ENCODE data around the gene P2RY6.

Gene P2RY6

DNA sequence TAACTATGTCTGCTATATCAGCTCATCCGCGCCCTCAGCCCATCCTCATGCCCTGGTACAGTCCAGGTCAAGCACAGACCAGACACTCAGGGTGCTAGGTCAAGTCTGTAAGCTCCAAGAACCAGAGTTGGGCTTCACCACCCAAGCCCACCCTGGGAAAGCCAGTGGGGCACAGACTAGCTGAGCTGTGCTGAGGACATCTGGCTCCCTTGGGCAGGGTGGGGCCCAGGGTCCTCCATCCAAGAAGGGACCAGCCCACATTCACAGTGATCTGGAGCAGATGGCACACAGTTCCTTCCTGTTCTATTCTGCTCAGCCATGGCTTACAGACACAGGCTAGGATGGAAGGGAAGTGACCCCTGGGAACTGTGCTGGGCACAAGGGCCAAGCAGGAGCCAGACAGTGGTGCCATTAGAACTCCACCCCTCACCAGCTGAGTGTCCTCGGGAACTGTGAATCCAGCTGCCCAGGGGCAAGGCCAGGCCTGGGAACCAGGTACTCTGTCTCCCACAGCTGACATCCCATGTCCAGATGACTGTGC is 9.1 kb downstream of the P2RY6 start:
- DNase-seq (ENCODE audit: low spot score) = no peak

DNA sequence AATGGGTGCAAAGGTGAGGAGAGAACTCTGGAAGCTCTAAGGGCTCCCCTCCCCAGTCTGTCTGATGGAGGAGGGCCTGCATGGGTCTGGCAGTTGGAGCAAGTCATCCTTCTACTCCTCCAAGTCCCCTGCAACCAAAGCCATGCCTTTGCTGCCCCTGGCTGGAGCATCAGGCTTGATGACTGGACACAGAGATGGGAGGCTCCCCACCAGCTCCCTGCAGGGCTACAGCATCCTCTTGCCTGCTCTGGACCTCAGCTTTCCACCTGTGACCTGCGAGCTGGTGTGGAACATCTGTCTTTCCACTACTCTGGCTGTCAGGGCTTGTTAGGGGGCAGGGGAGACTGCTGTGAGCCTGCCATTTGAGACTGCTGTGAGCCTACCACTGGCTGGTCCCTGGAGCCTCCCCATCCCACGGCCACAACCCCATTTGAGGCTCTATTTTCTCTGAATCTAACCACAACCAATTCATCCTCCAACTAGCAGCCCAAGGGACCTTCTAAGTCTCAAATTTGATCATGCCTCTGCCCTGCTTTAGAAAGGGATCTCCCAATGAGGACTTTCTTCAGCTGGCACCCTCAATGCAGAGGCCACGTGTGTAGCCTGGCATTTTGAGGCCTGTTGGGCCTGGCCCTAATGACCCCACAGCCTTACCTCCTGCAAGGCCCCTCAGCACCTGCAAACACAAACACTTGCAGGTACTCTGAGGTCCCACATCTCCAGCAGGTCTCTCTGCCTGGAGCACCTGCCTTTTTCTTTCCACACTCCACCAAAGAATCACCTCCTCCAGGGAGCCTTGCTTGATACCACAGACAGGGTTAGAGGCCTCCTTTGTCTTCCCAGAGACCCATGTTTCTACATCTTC is 9.9 kb downstream of the P2RY6 start:
- no peak for DNase-seq (ENCODE audit: low spot score)

DNA sequence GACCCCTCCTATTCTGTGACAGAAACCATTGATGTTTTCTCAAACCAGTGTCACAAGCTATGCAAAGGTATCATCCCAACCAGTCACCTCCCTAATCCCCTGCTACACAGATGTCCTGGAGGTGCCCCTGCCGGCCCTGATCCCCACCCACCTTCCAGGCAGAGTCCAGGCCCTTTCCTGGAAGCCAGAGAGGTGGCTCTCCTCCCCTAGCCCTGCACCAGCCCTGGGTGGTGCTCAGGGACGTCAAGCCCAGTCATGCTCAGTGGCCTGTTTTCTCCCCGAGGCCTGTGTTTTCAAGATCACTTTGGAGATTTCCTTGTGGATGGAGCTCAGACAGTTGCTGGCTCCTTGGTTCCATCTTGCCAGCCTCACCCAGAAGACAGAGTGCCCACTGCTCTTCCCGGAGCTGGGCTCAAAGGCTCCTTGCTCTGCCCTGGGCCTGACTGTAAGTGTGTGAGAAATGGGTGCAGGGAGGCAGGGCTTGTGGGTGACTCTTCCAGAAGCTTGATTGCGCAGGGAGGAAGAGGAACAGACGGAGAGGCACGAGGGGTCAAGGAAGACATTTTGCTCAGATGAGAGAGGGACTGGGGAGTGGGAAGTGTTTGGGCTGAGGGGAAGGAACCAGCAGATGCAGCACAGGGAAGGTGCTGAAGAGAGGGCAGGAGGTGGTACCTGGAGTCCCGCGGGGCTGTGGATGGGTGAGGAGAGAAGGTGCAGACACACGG is 11.3 kb downstream of the P2RY6 start:
- no peak for DNase-seq (ENCODE audit: low spot score)

DNA sequence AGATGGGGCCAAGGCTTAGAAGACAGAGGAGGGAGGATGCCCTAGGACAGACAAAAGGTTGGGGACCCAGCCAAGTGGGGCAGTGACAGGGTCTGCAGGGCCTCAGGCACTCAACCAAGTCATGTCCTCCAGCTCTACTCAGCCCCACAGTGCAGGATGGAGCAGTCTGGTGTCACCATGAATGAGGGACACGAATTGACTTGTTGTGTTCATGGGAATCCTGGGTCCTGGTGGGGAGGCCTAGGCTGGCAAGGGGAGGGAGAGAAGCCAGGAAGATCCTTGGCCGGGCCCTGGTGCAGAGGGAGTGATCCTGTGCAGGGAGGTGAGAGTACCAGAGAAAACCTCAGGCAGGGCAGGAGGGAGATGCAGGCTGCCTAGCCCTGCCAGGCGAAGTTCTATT is 12.0 kb downstream of the P2RY6 start:
- DNase-seq (ENCODE audit: low spot score) = no peak

DNA sequence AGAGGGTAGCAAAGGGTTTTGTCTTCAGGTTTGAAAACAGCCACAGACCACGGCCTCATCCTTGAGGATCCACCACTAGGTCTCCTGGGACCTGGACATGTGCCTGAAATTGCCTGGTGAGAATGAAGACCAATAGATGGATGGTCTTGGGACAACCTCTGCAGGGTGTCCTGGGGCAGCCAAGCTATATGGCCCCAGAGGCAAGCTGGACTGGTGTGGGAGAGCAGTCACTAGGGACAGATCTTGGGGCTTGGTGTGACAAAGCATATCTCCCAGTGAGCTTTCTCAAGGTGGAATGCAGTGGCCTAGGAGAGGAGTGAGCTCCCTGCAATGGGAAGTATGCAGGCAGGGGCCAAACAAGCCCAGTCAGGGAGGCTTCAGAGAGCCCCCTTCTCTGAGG is 13.6 kb downstream of the P2RY6 start:
- no peak for DNase-seq (ENCODE audit: low spot score)

DNA sequence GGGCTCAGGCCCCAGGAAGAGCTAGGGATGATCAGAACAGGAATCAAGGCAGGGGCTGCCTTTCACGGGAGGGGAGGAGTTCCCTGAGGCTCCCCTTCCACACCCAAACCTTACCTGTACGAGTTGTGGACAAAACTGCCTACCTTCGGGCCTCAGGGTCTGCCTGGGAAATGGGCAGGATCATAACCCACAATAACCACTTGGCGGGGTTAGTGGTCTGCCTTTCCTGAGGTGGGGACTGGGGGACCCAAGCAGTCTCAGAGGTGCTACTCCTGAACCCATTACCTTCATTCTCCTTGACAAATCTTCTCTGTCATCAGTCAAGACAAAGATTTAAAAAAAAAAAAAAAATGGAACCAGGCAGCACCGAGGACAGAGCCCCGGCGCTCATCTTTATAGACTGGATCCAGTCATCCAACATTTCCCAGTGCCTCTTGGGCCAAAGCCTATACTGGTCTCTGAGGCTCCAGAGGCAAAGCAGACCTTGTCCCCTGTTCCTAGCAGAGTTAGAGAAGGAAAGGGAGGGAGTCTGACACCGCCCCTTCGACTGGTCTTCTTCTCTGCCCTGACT is 14.2 kb downstream of the P2RY6 start:
- DNase-seq (ENCODE audit: low spot score) = no peak

DNA sequence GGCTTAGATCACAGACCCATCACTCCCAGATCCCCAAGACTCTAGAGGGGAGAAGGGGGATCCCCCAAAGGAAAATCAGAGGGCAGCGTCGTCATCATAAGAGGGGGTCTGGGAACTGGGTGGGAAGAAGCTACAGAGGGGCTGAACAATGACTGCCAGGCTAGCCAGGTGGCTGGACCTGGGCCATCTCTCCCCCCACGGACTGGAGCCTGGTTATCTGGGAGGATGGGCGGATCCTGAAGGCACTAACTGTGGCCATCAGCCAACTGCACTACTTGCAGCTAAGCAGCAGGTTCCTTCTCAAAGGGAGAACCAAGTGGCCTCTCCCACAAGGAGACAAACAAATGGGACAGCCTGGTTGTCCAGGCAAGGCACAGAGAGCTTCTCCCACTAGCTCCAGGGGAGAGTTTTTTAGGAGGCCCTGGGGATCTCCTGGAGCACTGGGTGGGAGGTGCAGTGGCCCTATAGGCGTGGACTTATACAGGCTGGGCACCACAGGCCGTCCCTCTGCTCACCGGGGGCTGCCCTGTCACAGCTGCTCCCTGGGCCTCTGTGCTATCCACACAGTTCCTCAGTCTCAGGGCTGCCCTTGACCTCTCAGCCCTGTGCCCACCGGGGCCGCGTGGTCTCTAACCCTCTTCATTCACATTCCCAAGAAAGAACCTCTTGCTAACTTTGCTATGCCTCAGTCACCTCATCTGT is 15.4 kb downstream of the P2RY6 start:
- no peak for DNase-seq (ENCODE audit: low spot score)

DNA sequence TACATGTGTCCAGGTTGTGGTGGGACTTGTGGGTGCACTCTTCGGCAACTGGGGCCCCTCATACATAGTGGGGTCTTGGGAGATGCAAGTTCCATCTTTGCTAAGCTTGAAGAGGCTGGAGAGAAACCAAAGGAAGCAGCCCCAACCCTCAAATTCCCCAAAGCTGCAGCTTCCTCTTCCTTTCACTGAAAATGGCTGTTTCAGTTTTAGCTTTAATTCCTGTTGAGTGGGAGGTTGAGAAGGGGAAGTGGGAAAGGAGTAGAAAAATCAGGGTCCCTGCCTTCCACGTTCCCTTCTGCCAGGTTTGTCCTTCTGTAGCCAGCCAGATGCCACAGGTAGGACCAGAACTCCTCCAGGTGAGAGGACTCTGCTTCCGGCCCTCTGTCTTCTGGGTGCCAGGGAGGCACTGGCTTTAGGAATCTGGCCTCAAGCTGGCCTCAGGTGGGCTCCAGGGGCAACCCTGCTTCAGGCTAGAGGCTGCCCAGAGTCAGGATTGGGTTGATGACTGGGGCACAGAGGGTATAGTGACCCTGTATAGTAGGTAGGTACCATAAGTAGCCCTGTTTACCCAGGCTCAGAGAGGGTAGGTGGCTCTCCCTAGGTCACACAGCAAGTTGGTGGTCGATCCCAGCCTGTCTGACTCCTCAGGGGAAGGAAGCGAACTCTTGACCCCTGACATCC is 16.2 kb downstream of the P2RY6 start:
- no peak for DNase-seq (ENCODE audit: low spot score)

DNA sequence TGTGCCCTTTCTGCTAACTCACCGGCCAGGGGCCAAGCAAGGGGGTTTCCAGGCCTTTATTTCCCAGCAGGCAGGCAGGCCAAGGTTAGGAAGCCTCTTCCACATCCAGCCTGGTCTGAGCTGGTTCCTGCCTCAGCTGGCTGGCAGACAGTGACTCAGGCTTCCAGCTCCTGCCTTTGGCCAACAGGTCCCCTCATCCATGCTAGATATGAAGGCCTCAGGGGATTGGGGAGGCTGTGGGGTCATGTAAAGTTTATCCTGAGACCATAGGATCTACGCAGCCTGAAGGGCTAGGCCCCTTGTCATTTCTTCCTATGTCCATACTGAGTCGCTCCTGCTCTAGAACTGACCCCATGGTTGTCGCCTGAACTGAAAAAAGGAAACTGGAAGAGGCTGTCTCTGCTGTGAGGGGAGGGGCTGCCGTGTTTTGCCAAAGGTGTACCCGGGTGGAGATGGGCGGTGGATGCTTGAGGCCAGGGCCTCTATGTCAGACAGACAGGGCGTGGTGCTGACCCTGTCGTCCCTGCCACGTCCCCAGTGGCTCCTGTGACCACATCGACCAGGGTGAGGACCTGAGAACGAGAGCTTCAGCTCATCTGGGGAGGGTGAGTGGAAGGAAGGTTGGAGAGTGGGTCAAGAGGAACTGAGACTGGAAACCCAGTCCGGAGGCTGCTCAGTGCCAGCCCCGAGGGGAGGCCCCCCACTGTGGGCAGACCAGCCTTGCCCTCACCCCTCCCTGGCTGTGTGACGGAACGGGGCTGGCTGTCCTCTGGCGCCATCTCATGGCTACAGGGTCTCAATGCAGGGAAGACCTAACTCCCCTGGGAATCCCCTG is 17.0 kb downstream of the P2RY6 start:
- peak; percentile 92 for DNase-seq (ENCODE audit: low spot score)

DNA sequence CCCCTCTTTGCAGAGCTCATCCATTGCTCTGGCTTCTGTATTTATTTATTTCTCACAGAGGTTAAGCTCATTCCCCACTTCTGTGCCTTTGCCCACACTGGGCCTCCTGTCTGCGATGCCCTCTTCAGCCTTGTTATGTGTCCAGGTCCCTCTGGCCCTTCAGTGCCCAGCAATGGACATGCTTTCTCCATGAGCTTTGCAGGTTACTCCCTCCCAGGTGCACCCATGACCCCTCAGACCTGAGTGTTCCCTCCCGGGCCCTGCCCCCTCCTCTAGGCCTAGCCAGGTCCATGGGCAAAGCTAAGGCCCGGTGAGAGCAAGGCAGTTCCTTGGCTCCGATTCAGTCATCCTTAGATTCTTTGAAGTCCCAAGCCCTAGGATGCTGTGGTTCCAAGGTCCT is 18.4 kb downstream of the P2RY6 start:
- DNase-seq (ENCODE audit: low spot score) = no peak

DNA sequence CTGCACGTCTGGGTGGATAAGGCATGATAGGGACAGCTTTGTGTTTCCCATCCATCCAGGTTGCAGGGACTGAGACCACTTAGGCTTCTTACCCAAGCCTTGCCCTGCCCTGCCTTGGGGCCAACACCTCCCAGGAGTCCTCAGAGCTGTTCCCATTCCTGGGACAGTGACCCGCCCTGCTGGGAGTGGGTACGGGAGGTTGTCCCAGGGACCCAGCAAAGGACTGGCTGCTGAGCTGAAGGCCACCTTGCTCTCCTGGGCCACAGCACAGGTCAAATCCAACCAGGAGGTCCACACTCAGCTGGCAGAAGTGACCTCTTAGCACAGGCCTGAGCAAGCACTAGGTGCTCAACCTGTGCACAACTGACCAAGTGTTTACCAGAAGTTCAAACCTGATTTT is 19.1 kb downstream of the P2RY6 start:
- no peak for DNase-seq (ENCODE audit: low spot score)

DNA sequence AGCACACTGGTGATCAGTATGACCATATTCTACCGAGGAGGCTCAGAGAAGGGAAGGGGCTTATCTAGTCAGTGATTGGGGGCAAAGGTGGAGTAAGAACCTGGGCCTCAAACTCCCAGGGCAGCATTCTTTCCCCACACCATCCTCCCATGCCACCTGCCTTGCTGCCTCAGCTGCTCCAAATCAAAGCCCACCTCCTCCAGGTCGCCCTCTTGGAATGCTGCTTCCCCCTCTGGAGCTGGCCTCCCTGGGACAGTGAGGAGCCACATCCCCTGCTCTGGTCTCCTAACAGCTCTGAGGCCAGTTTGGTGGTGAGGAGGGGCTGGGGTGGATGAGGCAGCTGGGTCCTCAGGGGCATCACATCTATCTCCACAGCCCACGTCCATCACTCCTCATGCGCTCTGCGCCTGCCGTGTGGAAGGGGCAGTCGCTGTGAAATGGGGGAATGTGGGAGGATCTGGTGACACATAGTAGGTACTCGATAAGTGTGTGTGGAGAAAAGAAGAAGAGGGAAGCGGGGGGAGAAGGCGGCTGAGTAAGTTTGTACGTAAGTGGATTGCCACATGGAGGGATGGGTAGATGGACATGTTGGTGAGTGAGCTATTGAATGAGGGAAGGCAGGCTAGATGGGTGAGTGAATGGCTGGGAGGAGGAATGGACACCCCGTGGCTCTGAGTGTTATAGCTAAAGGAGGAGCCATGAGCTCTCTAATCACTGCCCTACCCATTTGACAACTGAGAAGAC is 19.8 kb downstream of the P2RY6 start:
- DNase-seq (ENCODE audit: low spot score) = peak; percentile 23

DNA sequence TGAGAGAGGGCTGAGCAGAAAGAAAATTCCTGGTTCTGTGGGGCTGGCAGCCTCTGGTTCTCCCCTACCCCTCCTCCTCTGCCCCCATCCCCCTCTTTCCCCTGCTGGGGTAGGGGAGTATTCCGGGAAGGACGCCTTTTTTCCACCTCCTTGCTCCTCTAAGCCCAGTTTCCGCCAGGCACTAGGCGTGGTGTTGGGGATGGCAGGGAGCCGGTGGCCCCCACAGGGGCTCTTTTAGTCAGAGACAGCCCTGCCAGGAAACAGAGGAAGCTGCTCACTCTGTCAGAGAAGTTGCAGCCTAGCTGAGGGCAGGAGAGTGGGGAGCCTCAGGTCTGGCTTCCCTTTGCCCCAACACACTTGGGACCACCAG is 20.4 kb downstream of the P2RY6 start:
- DNase-seq (ENCODE audit: low spot score) = peak; percentile 49

DNA sequence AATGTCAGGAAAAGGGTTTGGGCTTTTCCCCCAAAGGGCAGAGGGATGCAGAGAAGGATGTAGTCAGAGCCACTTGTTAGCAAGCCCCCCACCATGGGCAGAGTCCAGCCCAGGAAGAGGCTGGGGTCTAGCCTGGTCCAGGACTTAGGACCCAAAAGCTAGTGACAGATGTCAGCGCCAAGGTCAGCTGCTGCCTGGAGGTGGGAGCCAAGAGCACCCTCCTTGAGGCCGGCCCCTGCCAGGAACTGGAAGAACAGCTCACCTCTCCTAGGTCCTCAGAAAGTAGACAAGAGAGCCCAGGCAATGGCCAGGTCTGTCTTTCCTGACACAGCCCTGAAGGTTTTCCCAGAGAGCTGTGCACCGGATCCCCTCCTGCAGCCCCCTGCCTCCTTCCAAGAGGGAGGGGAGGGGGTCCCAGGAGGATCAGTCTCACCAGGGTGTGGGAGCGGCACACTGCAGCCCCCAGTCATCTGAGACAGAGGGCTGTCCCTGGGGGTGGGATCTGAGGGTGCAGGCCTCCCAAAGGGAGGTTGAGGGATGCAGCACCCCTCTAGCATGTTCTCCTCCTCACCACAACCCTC is 21.3 kb downstream of the P2RY6 start:
- no peak for DNase-seq (ENCODE audit: low spot score)

DNA sequence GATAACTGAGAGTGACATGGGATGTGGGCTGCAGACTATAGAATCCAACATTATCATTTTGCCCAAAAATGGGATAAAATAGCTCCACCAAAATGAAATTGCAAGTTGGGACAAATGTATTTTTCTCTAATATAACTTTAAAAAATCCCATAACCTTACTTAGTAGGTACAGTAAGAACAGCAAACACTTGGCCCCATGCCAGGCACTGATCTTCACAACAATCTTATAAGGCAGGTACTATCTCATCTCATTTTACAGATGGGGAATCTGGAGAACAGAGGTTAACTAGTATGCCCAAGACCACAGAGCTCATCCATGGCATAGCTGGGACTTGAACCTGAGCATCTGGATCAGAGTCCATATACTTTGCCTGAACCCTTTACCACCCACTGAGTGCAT is 22.5 kb downstream of the P2RY6 start:
- no peak for DNase-seq (ENCODE audit: low spot score)

DNA sequence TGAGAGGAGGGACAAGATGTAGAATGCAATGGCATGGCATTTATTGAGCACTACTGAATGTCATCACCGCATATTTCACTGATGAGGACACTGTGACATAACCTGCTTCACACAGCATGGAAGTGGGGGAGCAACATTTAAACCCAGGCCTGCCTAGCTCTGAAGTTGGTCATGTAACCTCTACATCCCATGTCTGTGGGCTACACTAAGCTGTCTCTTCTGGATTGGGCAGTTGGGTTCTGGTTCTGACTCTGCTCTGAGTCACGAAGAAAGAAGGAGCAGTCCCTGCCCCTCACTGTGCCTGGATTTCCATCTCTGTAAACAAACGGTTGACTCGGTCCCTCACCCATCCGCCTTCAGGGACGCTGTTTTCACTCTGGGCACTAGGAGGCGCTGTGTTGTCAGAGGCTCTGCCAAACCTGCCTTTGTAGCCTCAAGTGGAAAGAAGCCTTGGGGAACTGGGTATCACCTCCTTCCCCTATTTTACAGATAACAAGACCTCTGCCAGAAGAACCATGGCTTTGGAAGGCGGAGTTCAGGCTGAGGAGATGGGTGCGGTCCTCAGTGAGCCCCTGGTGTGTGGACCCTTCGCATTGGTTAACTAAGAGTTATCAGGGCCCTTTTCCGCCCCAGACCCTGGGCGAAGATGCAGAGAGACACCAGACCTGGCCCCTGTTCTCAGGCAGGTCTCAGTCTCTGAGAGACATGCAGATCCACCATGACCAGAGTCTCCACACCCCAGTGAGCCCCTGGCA is 23.3 kb downstream of the P2RY6 start:
- peak; percentile 86 for DNase-seq (ENCODE audit: low spot score)

DNA sequence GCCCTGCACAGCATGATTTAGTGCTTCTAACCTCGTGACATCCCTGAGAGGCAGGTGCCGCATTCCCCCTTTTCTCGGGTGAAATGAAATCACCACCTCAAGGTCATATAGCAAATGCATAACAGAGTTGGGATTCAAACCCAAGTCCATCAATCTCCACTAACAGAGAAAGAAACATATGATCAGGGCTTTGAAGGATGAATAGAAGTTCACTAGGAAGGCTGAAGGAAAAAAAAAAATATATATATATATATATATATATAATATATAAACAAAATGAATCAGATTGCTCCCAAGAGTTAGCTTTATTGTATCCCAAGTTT is 23.8 kb downstream of the P2RY6 start:
- no peak for DNase-seq (ENCODE audit: low spot score)

DNA sequence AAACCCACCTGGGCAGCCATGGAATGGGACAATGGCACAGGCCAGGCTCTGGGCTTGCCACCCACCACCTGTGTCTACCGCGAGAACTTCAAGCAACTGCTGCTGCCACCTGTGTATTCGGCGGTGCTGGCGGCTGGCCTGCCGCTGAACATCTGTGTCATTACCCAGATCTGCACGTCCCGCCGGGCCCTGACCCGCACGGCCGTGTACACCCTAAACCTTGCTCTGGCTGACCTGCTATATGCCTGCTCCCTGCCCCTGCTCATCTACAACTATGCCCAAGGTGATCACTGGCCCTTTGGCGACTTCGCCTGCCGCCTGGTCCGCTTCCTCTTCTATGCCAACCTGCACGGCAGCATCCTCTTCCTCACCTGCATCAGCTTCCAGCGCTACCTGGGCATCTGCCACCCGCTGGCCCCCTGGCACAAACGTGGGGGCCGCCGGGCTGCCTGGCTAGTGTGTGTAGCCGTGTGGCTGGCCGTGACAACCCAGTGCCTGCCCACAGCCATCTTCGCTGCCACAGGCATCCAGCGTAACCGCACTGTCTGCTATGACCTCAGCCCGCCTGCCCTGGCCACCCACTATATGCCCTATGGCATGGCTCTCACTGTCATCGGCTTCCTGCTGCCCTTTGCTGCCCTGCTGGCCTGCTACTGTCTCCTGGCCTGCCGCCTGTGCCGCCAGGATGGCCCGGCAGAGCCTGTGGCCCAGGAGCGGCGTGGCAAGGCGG is 24.5 kb downstream of the P2RY6 start:
- DNase-seq (ENCODE audit: low spot score) = no peak

DNA sequence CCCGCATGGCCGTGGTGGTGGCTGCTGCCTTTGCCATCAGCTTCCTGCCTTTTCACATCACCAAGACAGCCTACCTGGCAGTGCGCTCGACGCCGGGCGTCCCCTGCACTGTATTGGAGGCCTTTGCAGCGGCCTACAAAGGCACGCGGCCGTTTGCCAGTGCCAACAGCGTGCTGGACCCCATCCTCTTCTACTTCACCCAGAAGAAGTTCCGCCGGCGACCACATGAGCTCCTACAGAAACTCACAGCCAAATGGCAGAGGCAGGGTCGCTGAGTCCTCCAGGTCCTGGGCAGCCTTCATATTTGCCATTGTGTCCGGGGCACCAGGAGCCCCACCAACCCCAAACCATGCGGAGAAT is 25.1 kb downstream of the P2RY6 start:
- no peak for DNase-seq (ENCODE audit: low spot score)
